H4 (cell line): ENCODE data around the gene SLC25A15. TPM values are rescaled to one million over a fixed set of nuclear protein-coding genes. Genes with fewer than 3 reads are reported as not detected.
"Not testable (repeated sequence)": the region's sequence is repeated elsewhere in the genome, so short reads cannot be mapped to it uniquely, and the experiment has no call there.

Source experiments
- DNase-seq: peaks from one replicate; pipeline ENCODE4 v3.0.0-alpha.2; 2015; ENCODE audit warnings: low spot score
- total RNA-seq: library from RNA; depleted of rRNA; stranded (reverse); fragments of >200 nt; shearing (Covaris generic); gene quantifications from 2 replicates; pipeline ENCODE4 v1.2.3, GENCODE V29; 2014; rRNA removed

The SLC25A15 gene
- total RNA-seq, 1 experiment from 2014 or later: 13.7 TPM

DNA sequence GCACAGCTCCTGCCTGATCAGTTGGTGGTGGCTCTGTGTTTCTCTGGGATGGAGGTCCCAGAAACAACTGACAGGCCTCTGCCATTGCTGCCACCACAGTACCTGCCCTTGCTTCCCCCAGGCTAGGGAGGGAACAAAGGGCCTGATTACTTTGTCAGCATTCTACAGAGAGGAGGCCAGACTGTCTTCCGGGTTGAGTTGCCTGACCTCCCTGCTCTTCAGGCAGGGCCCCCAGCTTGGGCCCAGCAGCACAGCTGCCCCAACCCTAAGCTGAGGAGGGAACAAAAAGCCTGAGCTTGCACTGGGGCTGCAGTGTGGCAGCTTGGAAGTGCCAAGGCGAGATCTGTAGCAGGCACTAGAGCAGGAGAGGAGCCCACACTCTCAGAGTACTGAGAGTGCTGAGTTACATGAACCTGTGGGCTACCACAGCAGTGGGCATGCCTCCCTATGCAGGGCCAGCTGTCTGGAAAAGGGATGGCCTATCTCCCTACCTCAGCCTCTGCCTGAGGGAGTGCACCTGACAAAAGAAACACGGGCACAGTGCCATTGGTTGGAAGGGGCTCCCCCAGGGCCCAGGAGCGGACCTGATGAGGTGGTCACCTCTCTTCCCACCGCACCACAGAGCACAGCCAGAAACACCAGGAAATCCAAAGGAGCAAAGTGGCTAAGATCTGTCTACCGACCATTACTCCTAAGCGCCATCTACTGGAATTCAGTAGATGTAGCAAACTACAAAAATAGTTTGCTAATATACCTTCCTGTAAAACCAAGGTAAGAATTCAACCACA is 24.4 kb downstream of the SLC25A15 start:
- DNase-seq: peak; percentile 10

- no peak for DNase-seq
These were observed 25.4 kb downstream of the SLC25A15 start for GRCh38 chr13:40814803-40815202.

GRCh38 chr13:40818926-40819325 is 29.5 kb downstream of the SLC25A15 start:
- DNase-seq: no peak

GRCh38 chr13:40819797-40820315 is 30.4 kb downstream of the SLC25A15 start:
- no peak for DNase-seq

DNA sequence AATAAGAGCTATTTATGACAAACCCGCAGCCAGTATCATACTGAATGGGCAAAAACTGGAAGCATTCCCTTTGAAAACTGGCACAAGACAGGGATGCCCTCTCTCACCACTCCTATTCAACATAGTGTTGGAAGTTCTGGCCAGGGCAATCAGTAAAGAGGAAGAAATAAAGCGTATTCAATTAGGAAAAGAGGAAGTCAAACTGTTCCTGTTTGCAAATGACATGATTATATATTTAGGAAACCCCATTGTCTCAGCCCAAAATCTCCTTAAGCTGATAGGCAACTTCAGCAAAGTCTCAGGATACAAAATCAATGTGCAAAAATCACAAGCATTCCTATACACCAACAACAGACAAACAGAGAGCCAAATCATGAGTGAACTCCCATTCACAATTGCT is 50.3 kb downstream of the SLC25A15 start:
- not testable (repeated sequence) for DNase-seq

DNA sequence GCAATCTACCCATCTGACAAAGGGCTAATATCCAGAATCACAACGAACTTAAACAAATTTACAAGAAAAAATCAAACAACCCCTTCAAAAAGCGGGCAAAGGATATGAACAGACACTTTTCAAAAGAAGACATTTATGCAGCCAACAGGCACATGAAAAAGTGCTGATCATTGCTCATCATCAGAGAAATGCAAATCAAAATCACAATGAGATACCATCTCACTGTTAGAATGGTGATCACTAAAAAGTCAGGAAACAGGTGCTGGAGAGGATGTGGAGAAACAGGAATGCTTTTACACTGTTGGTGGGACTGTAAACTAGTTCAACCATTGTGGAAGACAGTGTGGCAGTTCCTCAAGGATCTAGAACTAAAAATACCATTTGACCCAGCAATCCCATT is 51.5 kb downstream of the SLC25A15 start:
- DNase-seq: not testable (repeated sequence)

Other genes starting within 250 kb of the SLC25A15 start
- 1.7 and 2.1 TPM in 2 replicates for gene FOXO1, start 123.0 kb upstream of the SLC25A15 start, total RNA-seq
- 10.3 and 12.8 TPM in 2 replicates for gene MRPS31, start 18.4 kb upstream of the SLC25A15 start, total RNA-seq
- gene ELF1, start 229.7 kb downstream of the SLC25A15 start, total RNA-seq: 17.3 and 18.1 TPM in 2 replicates